ENCODE results near the gene SDF4.

- TF ChIP-seq, protein P1, sequence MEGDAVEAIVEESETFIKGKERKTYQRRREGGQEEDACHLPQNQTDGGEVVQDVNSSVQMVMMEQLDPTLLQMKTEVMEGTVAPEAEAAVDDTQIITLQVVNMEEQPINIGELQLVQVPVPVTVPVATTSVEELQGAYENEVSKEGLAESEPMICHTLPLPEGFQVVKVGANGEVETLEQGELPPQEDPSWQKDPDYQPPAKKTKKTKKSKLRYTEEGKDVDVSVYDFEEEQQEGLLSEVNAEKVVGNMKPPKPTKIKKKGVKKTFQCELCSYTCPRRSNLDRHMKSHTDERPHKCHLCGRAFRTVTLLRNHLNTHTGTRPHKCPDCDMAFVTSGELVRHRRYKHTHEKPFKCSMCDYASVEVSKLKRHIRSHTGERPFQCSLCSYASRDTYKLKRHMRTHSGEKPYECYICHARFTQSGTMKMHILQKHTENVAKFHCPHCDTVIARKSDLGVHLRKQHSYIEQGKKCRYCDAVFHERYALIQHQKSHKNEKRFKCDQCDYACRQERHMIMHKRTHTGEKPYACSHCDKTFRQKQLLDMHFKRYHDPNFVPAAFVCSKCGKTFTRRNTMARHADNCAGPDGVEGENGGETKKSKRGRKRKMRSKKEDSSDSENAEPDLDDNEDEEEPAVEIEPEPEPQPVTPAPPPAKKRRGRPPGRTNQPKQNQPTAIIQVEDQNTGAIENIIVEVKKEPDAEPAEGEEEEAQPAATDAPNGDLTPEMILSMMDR (IDR thresholded peaks at IDR 0.05), result no peak
- no peak for TF ChIP-seq POLR2A (IDR thresholded peaks at IDR 0.05)
Observed at GRCh38 chr1:1173061-1173792, 58.6 kb downstream of the SDF4 start.
